Neural progenitor cell (in vitro differentiated cells): ENCODE measurements around the gene CLSTN3. TPM values are rescaled to one million over a fixed set of nuclear protein-coding genes. Genes with fewer than 3 reads are reported as not detected.

Experiments used
- DNase-seq: peaks from one replicate; pipeline ENCODE4 v3.0.0-alpha.2; 2016; ENCODE audit warnings: low spot score
- H2AFZ ChIP-seq: fragments of 200-600 bp; sonication (generic); replicated peaks from 2 replicates; pipeline ENCODE4 v1.6.1; 2016; ENCODE audit warnings: antibody characterized with exemption
- H3F3A ChIP-seq: fragments of 200-600 bp; sonication (generic); 2 replicates; pipeline ENCODE4 v1.6.1; 2016; ENCODE audit warnings: antibody characterized with exemption, low read depth
- H3K27ac ChIP-seq: fragments of 200-600 bp; sonication (generic); 2 replicates; pipeline ENCODE4 v1.5.1; 2016; ENCODE audit warnings: mild to moderate bottlenecking
- H3K27me3 ChIP-seq: fragments of 200-600 bp; sonication (generic); 2 replicates; pipeline ENCODE4 v1.6.1; 2016; ENCODE audit warnings: mild to moderate bottlenecking, moderate library complexity
- H3K36me3 ChIP-seq: fragments of 200-600 bp; sonication (generic); 2 replicates; pipeline ENCODE4 v1.5.1; 2016
- H3K4me1 ChIP-seq: fragments of 200-600 bp; sonication (generic); 2 replicates; pipeline ENCODE4 v1.6.1; 2016; ENCODE audit warnings: mixed run types
- H3K4me2 ChIP-seq: fragments of 200-600 bp; sonication (generic); 2 replicates; pipeline ENCODE4 v1.6.1; 2016
- H3K4me3 ChIP-seq: fragments of 200-600 bp; sonication (generic); 2 replicates; pipeline ENCODE4 v1.5.1; 2016
- H3K79me2 ChIP-seq: fragments of 200-600 bp; sonication (generic); 2 replicates; pipeline ENCODE4 v1.6.1; 2016; ENCODE audit warnings: low read depth
- H3K9ac ChIP-seq: fragments of 200-600 bp; sonication (generic); 2 replicates; pipeline ENCODE4 v1.6.1; 2016
- H3K9me3 ChIP-seq: fragments of 200-600 bp; sonication (generic); 2 replicates; pipeline ENCODE4 v1.5.1; 2016; ENCODE audit warnings: low read depth
- H4K20me1 ChIP-seq: fragments of 200-600 bp; sonication (generic); 2 replicates; pipeline ENCODE4 v1.6.1; 2016; ENCODE audit warnings: low read depth
- H3K27ac Mint-ChIP-seq: 3 replicates; pipeline ENCODE4 v1.8.0; 2021; ENCODE audit warnings: mixed read lengths
- H3K27me3 Mint-ChIP-seq: 2 replicates; pipeline ENCODE4 v1.8.0; 2022; ENCODE audit warnings: low read depth, mild to moderate bottlenecking, inconsistent platforms, moderate library complexity, mixed read lengths; ENCODE audit not compliant: insufficient read depth
- H3K36me3 Mint-ChIP-seq: 3 replicates; pipeline ENCODE4 v1.8.0; 2021; ENCODE audit warnings: mixed read lengths
- H3K4me1 Mint-ChIP-seq: 3 replicates; pipeline ENCODE4 v1.8.0; 2021; ENCODE audit warnings: mixed read lengths
- H3K4me3 Mint-ChIP-seq: 3 replicates; pipeline ENCODE4 v1.8.0; 2021; ENCODE audit warnings: mild to moderate bottlenecking, moderate library complexity, mixed read lengths
- H3K9me3 Mint-ChIP-seq: 3 replicates; pipeline ENCODE4 v1.8.0; 2020; ENCODE audit warnings: mixed read lengths
- EZH2 ChIP-seq: fragments of 200-600 bp; sonication (generic); IDR thresholded peaks from 2 replicates; pipeline ENCODE4 v1.6.1; 2017; ENCODE audit warnings: antibody characterized with exemption, mild to moderate bottlenecking, moderate library complexity
- EZH2phosphoT487 ChIP-seq: fragments of 200-600 bp; sonication (generic); IDR thresholded peaks from 2 replicates; pipeline ENCODE4 v1.6.1; 2017; ENCODE audit warnings: antibody characterized with exemption
- total RNA-seq: library from RNA; depleted of rRNA; stranded (reverse); fragments of >200 nt; gene quantifications from 2 replicates; pipeline ENCODE4 v1.2.3, GENCODE V29; 2015; ENCODE audit warnings: low replicate concordance
- TF ChIP-seq, protein P1 (sequence below): fragments of 200-600 bp; sonication (generic); IDR thresholded peaks from 2 replicates; pipeline ENCODE4 v1.5.1; 2017; ENCODE audit warnings: antibody characterized with exemption, mild to moderate bottlenecking

Gene CLSTN3
- total RNA-seq, 1 donor from 2014 or later = 24.0 TPM

DNA sequence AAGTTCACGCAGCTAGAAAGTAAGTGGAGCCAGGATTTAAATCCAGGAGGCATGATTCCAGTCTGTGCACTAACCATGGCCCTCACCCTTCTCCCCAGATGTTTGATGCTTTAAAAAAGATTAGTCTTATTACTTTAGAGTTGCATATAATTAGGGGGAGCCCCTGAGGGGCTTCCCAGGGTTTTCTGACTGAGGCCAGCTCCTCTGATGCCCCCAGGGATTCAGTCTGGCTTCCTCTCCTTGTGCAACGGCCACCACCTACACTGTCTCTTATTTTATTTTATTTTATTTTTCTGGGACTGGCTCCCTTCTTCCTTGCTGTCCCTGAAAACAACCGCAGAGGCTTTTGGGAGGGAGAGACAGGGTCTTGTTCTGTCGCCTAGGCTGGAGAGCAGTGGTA is 22.6 kb downstream of the CLSTN3 start:
- Histone ChIP-seq H3K27me3 (no peaks in the 10 kb centered on the region), H3K4me1 (no peaks in the 10 kb centered on the region), H3K9ac (no peak overlapping the region), H4K20me1 (no peaks in the 10 kb centered on the region), H2AFZ (no peak overlapping the region), H3K4me2 (no peak overlapping the region), H3K4me3 (no peak overlapping the region), H3K79me2 (no peaks in the 10 kb centered on the region), H3K27ac (no peak overlapping the region), H3F3A (no peaks in the 10 kb centered on the region), H3K9me3 (no peaks in the 10 kb centered on the region), H3K36me3 (no peaks in the 10 kb centered on the region)
- Mint-ChIP-seq H3K27me3 (peaks cover 4% of the 10 kb centered on the region), H3K36me3 (peaks cover 17% of the 10 kb centered on the region), H3K9me3 (no peaks in the 10 kb centered on the region), H3K4me1 (no peaks in the 10 kb centered on the region), H3K4me3 (no peak overlapping the region), H3K27ac (no peak overlapping the region)
- no peak for DNase-seq
- TF ChIP-seq EZH2 (no peak), EZH2phosphoT487 (no peak)
- TF ChIP-seq, protein P1, sequence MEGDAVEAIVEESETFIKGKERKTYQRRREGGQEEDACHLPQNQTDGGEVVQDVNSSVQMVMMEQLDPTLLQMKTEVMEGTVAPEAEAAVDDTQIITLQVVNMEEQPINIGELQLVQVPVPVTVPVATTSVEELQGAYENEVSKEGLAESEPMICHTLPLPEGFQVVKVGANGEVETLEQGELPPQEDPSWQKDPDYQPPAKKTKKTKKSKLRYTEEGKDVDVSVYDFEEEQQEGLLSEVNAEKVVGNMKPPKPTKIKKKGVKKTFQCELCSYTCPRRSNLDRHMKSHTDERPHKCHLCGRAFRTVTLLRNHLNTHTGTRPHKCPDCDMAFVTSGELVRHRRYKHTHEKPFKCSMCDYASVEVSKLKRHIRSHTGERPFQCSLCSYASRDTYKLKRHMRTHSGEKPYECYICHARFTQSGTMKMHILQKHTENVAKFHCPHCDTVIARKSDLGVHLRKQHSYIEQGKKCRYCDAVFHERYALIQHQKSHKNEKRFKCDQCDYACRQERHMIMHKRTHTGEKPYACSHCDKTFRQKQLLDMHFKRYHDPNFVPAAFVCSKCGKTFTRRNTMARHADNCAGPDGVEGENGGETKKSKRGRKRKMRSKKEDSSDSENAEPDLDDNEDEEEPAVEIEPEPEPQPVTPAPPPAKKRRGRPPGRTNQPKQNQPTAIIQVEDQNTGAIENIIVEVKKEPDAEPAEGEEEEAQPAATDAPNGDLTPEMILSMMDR = no peak

DNA sequence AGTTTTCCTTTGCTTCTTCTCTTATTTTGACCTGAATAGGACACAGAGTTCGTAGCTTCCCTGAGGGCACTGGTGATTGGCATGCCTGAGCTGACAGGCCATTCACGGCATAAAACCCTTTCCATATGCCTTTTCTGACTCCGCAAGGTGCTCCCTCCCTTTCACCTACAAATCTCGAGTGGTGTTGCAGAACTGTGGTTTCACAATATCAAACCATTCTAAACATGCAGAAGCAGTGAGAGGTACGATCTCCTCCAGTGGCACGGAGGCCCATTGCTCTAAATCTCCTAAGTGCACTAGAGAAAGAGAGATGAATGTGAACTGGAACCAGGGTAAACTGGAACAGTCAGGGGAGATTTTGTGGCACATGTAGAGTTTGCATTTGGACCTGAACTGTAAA is 23.9 kb downstream of the CLSTN3 start:
- no peaks in the 10 kb centered on the region for H4K20me1 ChIP-seq
- TF ChIP-seq, protein P1 = no peak
- TF ChIP-seq EZH2phosphoT487 (no peak), EZH2 (no peak)
- no peak overlapping the region for H3K9ac ChIP-seq

DNA sequence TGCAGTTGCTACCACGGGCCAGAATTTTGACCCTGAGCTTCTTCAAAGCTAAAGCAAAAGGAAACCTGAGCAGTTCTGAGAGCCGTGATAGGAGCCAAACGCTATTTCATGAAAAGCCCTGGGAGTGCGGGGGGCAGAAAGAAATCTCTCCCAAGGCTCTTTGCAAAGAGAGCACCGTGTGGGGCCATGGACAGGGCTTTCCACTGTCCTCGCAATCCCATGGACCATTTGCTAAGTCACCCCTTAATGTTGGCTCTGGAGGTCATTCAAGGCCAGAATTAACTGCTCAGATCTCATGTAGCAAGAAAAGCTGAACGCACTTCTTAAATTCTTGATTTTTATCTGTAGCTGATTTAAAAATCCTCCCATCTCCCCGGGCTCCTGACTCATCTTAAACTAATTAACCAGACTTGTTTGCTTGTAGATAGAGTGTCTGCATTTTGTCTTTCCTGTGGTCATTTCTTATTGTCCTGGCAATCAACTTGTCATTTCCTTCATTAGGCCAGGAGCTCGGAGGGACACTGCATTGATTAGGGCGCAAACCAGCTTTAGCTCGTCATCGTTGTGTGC is 24.8 kb downstream of the CLSTN3 start:
- no peaks in the 10 kb centered on the region for H3K9me3 ChIP-seq
- Mint-ChIP-seq H3K9me3 (no peaks in the 10 kb centered on the region), H3K27me3 (peaks cover 7% of the 10 kb centered on the region)

More for the DNA sequence above, 23.9 kb downstream of the CLSTN3 start:
- H3F3A ChIP-seq = no peaks in the 10 kb centered on the region
- H3K9me3 ChIP-seq = no peaks in the 10 kb centered on the region
- peaks cover 4% of the 10 kb centered on the region for H3K27me3 Mint-ChIP-seq
- DNase-seq = no peak
- H2AFZ ChIP-seq = no peak overlapping the region
- H3K27me3 ChIP-seq = no peaks in the 10 kb centered on the region
- no peaks in the 10 kb centered on the region for H3K36me3 ChIP-seq
- no peaks in the 10 kb centered on the region for H3K4me1 Mint-ChIP-seq
- H3K36me3 Mint-ChIP-seq = peaks cover 8% of the 10 kb centered on the region
- no peaks in the 10 kb centered on the region for H3K9me3 Mint-ChIP-seq
- H3K79me2 ChIP-seq = no peaks in the 10 kb centered on the region
- H3K4me3 Mint-ChIP-seq = no peak overlapping the region
- no peaks in the 10 kb centered on the region for H3K4me1 ChIP-seq
- no peak overlapping the region for H3K27ac Mint-ChIP-seq
- H3K27ac ChIP-seq = no peak overlapping the region
- H3K4me3 ChIP-seq = no peak overlapping the region
- no peak overlapping the region for H3K4me2 ChIP-seq

More for the DNA sequence above, 24.8 kb downstream of the CLSTN3 start:
- Histone ChIP-seq H3K27me3 (no peaks in the 10 kb centered on the region), H3K4me1 (no peaks in the 10 kb centered on the region), H3F3A (no peaks in the 10 kb centered on the region), H3K4me2 (no peak overlapping the region), H3K4me3 (no peak overlapping the region), H2AFZ (no peak overlapping the region), H4K20me1 (no peaks in the 10 kb centered on the region), H3K9ac (no peak overlapping the region), H3K27ac (no peak overlapping the region), H3K36me3 (no peaks in the 10 kb centered on the region), H3K79me2 (no peaks in the 10 kb centered on the region)
- Mint-ChIP-seq H3K4me3 (no peak overlapping the region), H3K27ac (no peak overlapping the region), H3K36me3 (peaks cover 9% of the 10 kb centered on the region), H3K4me1 (no peaks in the 10 kb centered on the region)
- DNase-seq = no peak
- TF ChIP-seq EZH2 (no peak), EZH2phosphoT487 (no peak)
- TF ChIP-seq, protein P1 = no peak
